Measurements from ENCODE around the gene DDX39B. TPM values are rescaled to one million over a fixed set of nuclear protein-coding genes. Genes with fewer than 3 reads are reported as not detected.

DDX39B gene
- total and polyA plus RNA-seq, 9 of the 15 experiments (the other 6 are each of a cell fraction or from before 2014, with no cell fraction given): 479 to 869 (median 592) TPM

DNA sequence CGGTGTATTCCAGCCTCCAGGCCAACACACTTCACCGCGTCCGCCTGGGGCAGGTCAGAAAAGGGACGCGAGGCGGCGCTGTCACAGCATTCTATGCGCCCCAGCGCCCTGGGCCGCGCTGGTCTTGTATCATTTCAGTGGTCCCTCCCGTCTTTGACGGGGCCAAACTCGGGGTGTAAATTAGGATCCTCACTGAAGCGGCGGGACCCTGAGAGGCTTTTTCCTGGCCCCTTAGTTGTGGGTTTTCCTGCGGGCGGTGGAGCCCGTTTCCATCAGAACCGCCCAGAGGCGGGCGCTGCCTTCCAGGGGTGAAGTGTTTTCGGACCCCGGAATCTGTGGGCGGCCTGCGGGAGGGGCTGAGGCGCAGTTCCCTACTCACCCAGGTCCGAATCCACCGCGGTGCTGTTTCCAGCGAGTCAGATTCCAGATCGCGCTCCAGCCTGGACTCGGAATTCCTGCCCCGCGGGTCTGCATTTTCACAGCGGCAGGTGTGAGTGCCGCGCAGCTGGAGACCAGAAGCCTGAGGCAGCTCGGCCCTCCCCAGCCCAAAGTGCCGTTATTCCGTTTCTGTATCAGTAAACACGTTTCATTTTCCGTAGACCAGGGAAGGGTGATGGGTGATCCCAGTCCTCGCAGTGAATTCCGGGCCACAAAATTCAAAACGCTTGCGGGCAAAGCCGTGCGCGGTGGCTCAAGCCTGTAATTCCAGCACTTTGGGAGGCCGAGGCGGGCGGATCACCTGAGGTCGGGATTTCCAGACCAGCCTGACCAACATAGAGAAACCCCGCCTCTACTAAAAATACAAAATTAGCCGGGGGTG lies 47.7 kb downstream of the DDX39B start (continued):
- TF ChIP-seq RAD21 (CRISPR knock-in tag; conservative IDR thresholded peaks at IDR 0.05 in 1 of 2, IDR thresholded peaks at IDR 0.05 in 1 of 2) (peak; percentile 80 to 95), CREB1 (IDR thresholded peaks at IDR 0.05) (0 out of 2 replicates have a peak, but pooled peaks have one; percentile 42), CREB1 (CRISPR knock-in tag; IDR thresholded peaks at IDR 0.05) (peak; percentile 75), ZNF282 (CRISPR knock-in tag; IDR thresholded peaks at IDR 0.05) (no peak), NR3C1 (CRISPR knock-in tag; IDR thresholded peaks at IDR 0.05) (no peak), SIX5 (IDR thresholded peaks at IDR 0.05; ENCODE audit: borderline replicate concordance in 1 of 2, insufficient read depth in 1 of 2, low read depth in 1 of 2, low read length in 2 of 2) (no peak), ZNF239 (CRISPR knock-in tag; IDR thresholded peaks at IDR 0.05) (0 out of 2 replicates have a peak, but pooled peaks have one; percentile 11), SMARCA5 (IDR thresholded peaks at IDR 0.05) (peak; percentile 44; the same call in 1 of the 2 replicates), ZNF174 (CRISPR knock-in tag; IDR thresholded peaks at IDR 0.05) (no peak), MAZ (CRISPR knock-in tag; conservative IDR thresholded peaks at IDR 0.05 in 1 of 2, IDR thresholded peaks at IDR 0.05 in 1 of 2) (peak in 1 of 2 experiments; percentile 78; a peak in 1 of 4 replicates), SAP30 (IDR thresholded peaks at IDR 0.05; ENCODE audit: borderline replicate concordance, insufficient read depth, low read depth, low read length, poor library complexity, severe bottlenecking) (peak; percentile 59), KAT7 (CRISPR knock-in tag; IDR thresholded peaks at IDR 0.05; ENCODE audit: borderline replicate concordance) (peak; percentile 86; the same call in 1 of the 2 replicates), ARID1B (IDR thresholded peaks at IDR 0.05) (no peak; the same call in 1 of the 2 replicates), THRAP3 (IDR thresholded peaks at IDR 0.05; ENCODE audit: borderline replicate concordance) (peak; percentile 74; the same call in 1 of the 2 replicates), CCNT2 (IDR thresholded peaks at IDR 0.05; ENCODE audit: borderline replicate concordance, extremely low read depth, insufficient read length, low read depth, low read length) (peak; percentile 29), CC2D1A (IDR thresholded peaks at IDR 0.05) (peak; percentile 74), SPI1 (IDR thresholded peaks at IDR 0.05; ENCODE audit: borderline replicate concordance, low read depth, low read length) (0 out of 2 replicates have a peak, but pooled peaks have one; percentile 28), NFE2L1 (tag; IDR thresholded peaks at IDR 0.05; ENCODE audit: borderline replicate concordance, low read depth) (no peak), ZFPM2 (CRISPR knock-in tag; IDR thresholded peaks at IDR 0.05) (no peak), ZNF197 (CRISPR knock-in tag; IDR thresholded peaks at IDR 0.05; ENCODE audit: low read depth) (0 out of 2 replicates have a peak, but pooled peaks have one; percentile 19), CXXC5 (CRISPR knock-in tag; IDR thresholded peaks at IDR 0.05) (peak; percentile 56)
- TF ChIP-seq, protein P1, sequence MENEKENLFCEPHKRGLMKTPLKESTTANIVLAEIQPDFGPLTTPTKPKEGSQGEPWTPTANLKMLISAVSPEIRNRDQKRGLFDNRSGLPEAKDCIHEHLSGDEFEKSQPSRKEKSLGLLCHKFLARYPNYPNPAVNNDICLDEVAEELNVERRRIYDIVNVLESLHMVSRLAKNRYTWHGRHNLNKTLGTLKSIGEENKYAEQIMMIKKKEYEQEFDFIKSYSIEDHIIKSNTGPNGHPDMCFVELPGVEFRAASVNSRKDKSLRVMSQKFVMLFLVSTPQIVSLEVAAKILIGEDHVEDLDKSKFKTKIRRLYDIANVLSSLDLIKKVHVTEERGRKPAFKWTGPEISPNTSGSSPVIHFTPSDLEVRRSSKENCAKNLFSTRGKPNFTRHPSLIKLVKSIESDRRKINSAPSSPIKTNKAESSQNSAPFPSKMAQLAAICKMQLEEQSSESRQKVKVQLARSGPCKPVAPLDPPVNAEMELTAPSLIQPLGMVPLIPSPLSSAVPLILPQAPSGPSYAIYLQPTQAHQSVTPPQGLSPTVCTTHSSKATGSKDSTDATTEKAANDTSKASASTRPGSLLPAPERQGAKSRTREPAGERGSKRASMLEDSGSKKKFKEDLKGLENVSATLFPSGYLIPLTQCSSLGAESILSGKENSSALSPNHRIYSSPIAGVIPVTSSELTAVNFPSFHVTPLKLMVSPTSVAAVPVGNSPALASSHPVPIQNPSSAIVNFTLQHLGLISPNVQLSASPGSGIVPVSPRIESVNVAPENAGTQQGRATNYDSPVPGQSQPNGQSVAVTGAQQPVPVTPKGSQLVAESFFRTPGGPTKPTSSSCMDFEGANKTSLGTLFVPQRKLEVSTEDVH (IDR thresholded peaks at IDR 0.05; ENCODE audit: low read depth, partially characterized antibody): peak; percentile 28
- TF ChIP-seq, protein P2, sequence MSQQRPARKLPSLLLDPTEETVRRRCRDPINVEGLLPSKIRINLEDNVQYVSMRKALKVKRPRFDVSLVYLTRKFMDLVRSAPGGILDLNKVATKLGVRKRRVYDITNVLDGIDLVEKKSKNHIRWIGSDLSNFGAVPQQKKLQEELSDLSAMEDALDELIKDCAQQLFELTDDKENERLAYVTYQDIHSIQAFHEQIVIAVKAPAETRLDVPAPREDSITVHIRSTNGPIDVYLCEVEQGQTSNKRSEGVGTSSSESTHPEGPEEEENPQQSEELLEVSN (IDR thresholded peaks at IDR 0.05; ENCODE audit: borderline replicate concordance in 1 of 2, extremely low read depth in 1 of 2, insufficient read depth in 1 of 2, insufficient read length in 1 of 2, low read depth in 1 of 2, low read length in 1 of 2, poor library complexity in 1 of 2, severe bottlenecking in 1 of 2): peak in 1 of 2 experiments; percentile 28
